Testis (tissue), 2 donors: ENCODE results near the gene PFKFB4.

Source experiments
- CTCF ChIP-seq, 3 experiments: fragments of 450-650 bp in 2 of 3; fragments of 200-600 bp in 1 of 3; sonication (generic) in 1 of 3; IDR thresholded peaks; one replicate each; pipeline ENCODE4 v1.5.1; 2016 to 2019; ENCODE audit warnings: antibody characterized with exemption in 3 of 3, mild to moderate bottlenecking in 2 of 3, moderate library complexity in 1 of 3
- POLR2A ChIP-seq: fragments of 450-650 bp; IDR thresholded peaks from one replicate; pipeline ENCODE4 v1.6.1; 2017; ENCODE audit warnings: antibody characterized with exemption, mild to moderate bottlenecking, moderate library complexity

DNA sequence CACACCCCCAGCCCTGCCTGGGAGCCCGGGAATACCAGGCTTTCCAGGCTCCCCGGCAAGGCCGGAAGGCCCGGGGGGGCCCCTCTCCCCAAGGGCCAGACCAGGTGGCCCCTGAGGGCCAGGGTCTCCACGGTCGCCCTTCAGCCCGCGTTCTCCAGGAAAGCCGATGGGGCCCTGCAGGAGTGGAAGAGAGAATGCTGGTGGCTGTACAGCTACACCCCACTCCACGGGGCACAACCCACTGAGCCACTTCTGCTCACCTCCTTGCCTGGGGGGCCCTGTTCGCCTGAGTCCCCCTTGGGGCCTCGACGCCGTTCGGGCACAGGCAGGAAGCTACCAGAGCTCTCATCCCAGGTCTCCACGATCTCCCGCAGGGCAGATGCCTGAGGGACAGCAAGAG lies 18.8 kb upstream of the PFKFB4 start:
- TF ChIP-seq POLR2A (no peak), CTCF (IDR thresholded peaks at IDR 0.05) (no peak)
